ENCODE data around the gene KDELR3.

GRCh38 chr22:38510416-38510970 is 42.6 kb downstream of the KDELR3 start:
- no peak for TF ChIP-seq CTCF (IDR thresholded peaks at IDR 0.05)
- no peak for TF ChIP-seq POLR2A (IDR thresholded peaks at IDR 0.05)
